Measurements from ENCODE around the gene ZNF142.

ZNF142 gene

DNA sequence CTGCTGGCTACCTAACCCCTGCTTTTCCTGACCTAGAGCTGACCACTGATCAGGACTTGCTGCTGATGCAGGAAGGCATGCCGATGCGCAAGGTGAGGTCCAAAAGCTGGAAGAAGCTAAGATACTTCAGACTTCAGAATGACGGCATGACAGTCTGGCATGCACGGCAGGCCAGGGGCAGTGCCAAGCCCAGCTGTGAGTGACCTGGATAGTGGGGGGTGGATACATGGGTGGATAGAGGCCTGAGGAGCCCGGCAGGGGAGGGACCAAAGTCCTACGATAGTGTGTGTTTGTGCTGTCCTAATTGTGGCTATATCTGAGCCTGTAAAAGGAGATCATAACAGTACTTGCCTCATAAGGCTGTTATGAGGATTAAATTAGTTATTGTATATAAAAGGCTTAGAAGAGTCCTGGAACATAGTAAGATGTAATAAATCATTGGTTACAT lies 43.5 kb downstream of the ZNF142 start:
- in situ Hi-C loops (cut with HindIII; ENCODE audit: low sequenced_read_pairs): no loop called here
- TF ChIP-seq, protein P1, sequence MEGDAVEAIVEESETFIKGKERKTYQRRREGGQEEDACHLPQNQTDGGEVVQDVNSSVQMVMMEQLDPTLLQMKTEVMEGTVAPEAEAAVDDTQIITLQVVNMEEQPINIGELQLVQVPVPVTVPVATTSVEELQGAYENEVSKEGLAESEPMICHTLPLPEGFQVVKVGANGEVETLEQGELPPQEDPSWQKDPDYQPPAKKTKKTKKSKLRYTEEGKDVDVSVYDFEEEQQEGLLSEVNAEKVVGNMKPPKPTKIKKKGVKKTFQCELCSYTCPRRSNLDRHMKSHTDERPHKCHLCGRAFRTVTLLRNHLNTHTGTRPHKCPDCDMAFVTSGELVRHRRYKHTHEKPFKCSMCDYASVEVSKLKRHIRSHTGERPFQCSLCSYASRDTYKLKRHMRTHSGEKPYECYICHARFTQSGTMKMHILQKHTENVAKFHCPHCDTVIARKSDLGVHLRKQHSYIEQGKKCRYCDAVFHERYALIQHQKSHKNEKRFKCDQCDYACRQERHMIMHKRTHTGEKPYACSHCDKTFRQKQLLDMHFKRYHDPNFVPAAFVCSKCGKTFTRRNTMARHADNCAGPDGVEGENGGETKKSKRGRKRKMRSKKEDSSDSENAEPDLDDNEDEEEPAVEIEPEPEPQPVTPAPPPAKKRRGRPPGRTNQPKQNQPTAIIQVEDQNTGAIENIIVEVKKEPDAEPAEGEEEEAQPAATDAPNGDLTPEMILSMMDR (IDR thresholded peaks at IDR 0.05; ENCODE audit: low read depth, low read length): no peak
- no peak for DNase-seq (ENCODE audit: low read depth, low spot score)
- no peak overlapping the region for H3K4me3 ChIP-seq (ENCODE audit: low read depth, low read length)

DNA sequence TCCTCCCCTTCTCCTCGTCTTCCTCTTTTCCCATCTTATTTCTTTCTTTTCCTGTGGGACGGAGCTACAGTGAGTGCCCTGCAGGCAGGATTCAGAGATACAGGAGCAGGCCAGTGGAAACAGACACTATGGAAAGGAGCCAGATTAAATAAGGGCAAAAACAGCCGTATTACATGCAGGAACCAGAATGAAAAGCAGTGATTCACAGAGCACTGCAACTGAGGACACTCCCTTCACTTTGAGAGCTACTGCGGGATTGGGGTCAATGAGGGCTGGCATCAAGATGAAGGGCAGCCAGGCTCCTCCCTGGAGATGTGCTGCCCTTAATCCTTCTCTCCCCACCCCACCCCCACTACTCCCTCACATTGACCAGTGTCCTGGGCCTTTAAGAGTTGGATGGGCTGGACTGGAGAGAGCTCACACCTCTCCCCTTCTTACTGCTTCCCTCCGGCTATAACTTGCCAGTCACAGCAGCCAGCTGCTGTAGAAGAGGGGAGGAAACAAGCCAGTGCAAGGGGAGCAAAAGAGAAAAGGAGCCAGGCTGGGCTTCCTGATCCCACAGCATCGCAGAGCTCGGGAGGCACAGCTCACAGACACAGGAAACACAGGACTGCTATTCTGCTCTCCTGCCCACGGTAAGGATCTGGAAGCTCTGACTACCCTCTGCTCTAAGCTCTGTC lies 51.8 kb downstream of the ZNF142 start, which contains the start of gene PLCD4:
PLCD4 (plus strand) TSS at position 464 of the 680 bp plus-strand sequence. CDS start 7,841 bp downstream, outside the sequence.
- in situ Hi-C loops (cut with HindIII; ENCODE audit: low sequenced_read_pairs): no loop called here
- H3K4me3 ChIP-seq (ENCODE audit: low read depth, low read length): peak within 1 kb of the TSS; percentile 33
- TF ChIP-seq, protein P1 (IDR thresholded peaks at IDR 0.05; ENCODE audit: low read depth, low read length): no peak
- DNase-seq (ENCODE audit: low read depth, low spot score): peak; percentile 74

DNA sequence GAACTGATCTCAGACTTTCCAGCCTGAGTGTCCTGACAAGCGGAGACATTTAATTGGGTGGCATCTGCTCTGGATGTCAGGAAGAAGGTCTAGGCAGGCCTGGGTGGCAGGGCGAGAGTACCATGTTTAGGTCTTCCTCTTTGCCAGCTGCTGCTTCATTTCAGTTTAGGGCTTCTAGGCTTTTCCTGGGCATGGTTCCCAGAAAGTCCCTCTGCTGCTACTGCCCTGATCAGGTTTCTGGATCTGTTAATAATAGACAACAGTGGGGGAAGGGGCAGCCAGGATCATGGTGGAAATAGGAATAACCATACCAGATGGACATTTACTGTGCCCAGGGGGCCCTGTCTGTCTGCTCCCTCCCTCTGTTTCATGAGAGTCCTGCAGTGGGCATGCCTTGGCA lies 54.0 kb downstream of the ZNF142 start:
- no peak overlapping the region for H3K4me3 ChIP-seq (ENCODE audit: low read depth, low read length)
- in situ Hi-C loops (cut with HindIII; ENCODE audit: low sequenced_read_pairs): no loop called here
- TF ChIP-seq, protein P1 (IDR thresholded peaks at IDR 0.05; ENCODE audit: low read depth, low read length): no peak
- peak; percentile 64 for DNase-seq (ENCODE audit: low read depth, low spot score)

All from astrocyte of the spinal cord (primary cell).